Duodenal mucosa (tissue), 2 donors: ENCODE measurements around the gene IPO8.

Experiments
- H3K27ac ChIP-seq: one replicate; pipeline ENCODE4 v1.7.0; 2013; ENCODE audit warnings: low read depth, low read length
- H3K27me3 ChIP-seq, 2 donors: one replicate each; pipeline ENCODE4 v1.7.0; 2013; ENCODE audit warnings: low read length in 2 of 2, control low read depth in 1 of 2; ENCODE audit not compliant: insufficient read depth in 2 of 2, control insufficient read depth in 1 of 2
- H3K36me3 ChIP-seq, 2 donors: one replicate each; pipeline ENCODE4 v1.7.0; 2013; ENCODE audit warnings: low read length in 2 of 2, control low read depth in 1 of 2; ENCODE audit not compliant: insufficient read depth in 2 of 2, control insufficient read depth in 1 of 2
- H3K4me1 ChIP-seq, 2 donors: one replicate each; pipeline ENCODE4 v1.7.0; 2013; ENCODE audit warnings: low read length in 2 of 2, control low read depth in 1 of 2; ENCODE audit not compliant: insufficient read depth in 2 of 2, control insufficient read depth in 1 of 2
- H3K4me3 ChIP-seq, 2 donors: one replicate each; pipeline ENCODE4 v1.7.0; 2013; ENCODE audit warnings: low read length in 2 of 2, low read depth in 1 of 2
- H3K9ac ChIP-seq, 2 donors: one replicate each; pipeline ENCODE4 v1.7.0; 2013; ENCODE audit warnings: low read length in 2 of 2, low read depth in 1 of 2
- H3K9me3 ChIP-seq, 2 donors: one replicate each; pipeline ENCODE4 v1.7.0; 2013; ENCODE audit warnings: low read length in 2 of 2, control low read depth in 1 of 2; ENCODE audit not compliant: control insufficient read depth in 1 of 2

Gene IPO8

DNA sequence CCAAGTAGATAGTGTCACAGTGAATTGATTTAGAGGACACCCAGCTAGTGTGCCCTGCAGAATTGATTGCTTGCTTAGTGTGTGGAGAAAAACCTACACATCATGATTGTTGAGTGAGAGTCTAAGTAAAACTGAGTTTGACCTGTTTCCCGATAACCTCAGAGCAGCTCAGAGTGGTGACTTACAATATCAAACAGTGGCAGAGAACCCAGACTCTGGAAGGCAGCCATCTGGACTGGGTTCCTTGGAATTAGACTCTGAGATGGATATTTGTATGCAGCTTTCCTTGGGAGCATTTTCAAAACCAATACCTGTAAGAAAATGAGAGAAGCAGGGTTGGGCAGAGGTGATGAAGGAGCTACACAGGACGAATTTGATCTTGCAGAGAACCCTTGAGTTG, 109.8 kb downstream of the IPO8 start:
- Histone ChIP-seq H3K27ac (no peak overlapping the region), H3K27me3 (no peaks in the 10 kb centered on the region), H3K4me3 (no peak overlapping the region)

GRCh38 chr12:30582943-30583342, 112.7 kb downstream of the IPO8 start:
- Histone ChIP-seq H3K27me3 (no peaks in the 10 kb centered on the region), H3K4me3 (no peak overlapping the region), H3K36me3 (no peaks in the 10 kb centered on the region), H3K9ac (no peak overlapping the region), H3K9me3 (no peaks in the 10 kb centered on the region), H3K4me1 (no peaks in the 10 kb centered on the region), H3K27ac (no peak overlapping the region)

More for the DNA sequence above, 109.8 kb downstream of the IPO8 start:
- no peaks in the 10 kb centered on the region for H3K4me1 ChIP-seq
- no peaks in the 10 kb centered on the region for H3K36me3 ChIP-seq
- H3K9me3 ChIP-seq, result no peaks in the 10 kb centered on the region
- H3K9ac ChIP-seq, result no peak overlapping the region

DNA sequence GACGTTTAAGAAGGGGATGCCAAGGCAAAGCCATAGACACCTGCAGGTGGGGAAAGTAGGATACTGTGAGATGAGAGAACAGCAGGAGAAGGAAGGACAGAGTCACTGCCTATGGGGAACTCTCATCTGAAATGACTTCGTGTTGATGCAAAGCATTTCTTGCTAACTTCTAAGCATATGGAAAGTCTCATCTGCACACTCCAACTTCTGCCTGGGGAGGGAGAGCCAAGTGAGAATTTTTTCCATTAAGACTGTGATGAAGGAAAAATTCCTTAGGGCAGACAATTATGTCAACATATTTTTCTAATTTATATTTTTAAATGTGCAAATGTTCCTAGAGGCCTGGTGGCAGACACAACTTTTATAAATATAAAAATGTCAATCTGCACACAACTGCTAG, 115.3 kb downstream of the IPO8 start:
- Histone ChIP-seq H3K4me1 (no peaks in the 10 kb centered on the region), H3K4me3 (no peak overlapping the region), H3K9ac (no peak overlapping the region), H3K36me3 (no peaks in the 10 kb centered on the region), H3K27me3 (no peaks in the 10 kb centered on the region), H3K9me3 (no peaks in the 10 kb centered on the region), H3K27ac (no peak overlapping the region)
